HCT116 (cell line): ENCODE results near the gene ADAD2. TPM values are rescaled to one million over a fixed set of nuclear protein-coding genes. Genes with fewer than 3 reads are reported as not detected.

Experiments used
- ATAC-seq: fragments of 200-7000 bp; cut with Tn5 transposase; 2 replicates; pipeline ENCODE4 v1.9.1; 2020; ENCODE audit warnings: mild to moderate bottlenecking, moderate library complexity
- BruUV-seq: library from RNA; stranded (reverse); fragments of 400-500 nt; replicated peaks from 2 replicates; lab custom pipeline; 2021; lab: Mats Ljungman, UMichigan
- CTCF ChIA-PET: fragments of 300-600 bp; sonication (Branson Sonifier 250); formaldehyde crosslinking; loops from one replicate; lab custom pipeline; 2021; ENCODE audit warnings: antibody characterized with exemption; lab: Charles Lee
- POLR2A ChIA-PET: fragments of 300-600, 350-600 bp; sonication (Branson Sonifier 250); formaldehyde crosslinking; loops from one replicate; lab custom pipeline; 2021; ENCODE audit warnings: antibody characterized with exemption; lab: Charles Lee
- RAD21 ChIA-PET, 2 experiments: fragments of 300-600 bp; sonication (Branson Sonifier 250); formaldehyde crosslinking; loops; one replicate each; lab custom pipeline; 2023; ENCODE audit warnings: low total read pairs in 2 of 2; ENCODE audit not compliant: uncharacterized antibody in 2 of 2, unreplicated experiment in 2 of 2, low non-redundant PET in 1 of 2; lab: Charles Lee
- DNase-seq: peaks from one replicate; pipeline ENCODE4 v3.0.0-alpha.2; 2010; ENCODE audit warnings: low read depth, low spot score
- H2AFZ ChIP-seq: fragments of 200-600 bp; shearing (Covaris generic), sonication (generic); 2 replicates; pipeline ENCODE4 v1.6.1; 2017; ENCODE audit warnings: low read depth, mixed run types, mixed read lengths, antibody characterized with exemption, low read length; ENCODE audit not compliant: poor library complexity, severe bottlenecking
- H3K27ac ChIP-seq: 2 replicates; pipeline ENCODE4 v1.5.1; 2012; ENCODE audit warnings: low read depth, low read length
- H3K27me3 ChIP-seq: fragments of 200-600 bp; sonication (generic); 2 replicates; pipeline ENCODE4 v1.6.1; 2016; ENCODE audit warnings: mixed run types, low read length, mixed read lengths; ENCODE audit not compliant: insufficient read depth
- H3K36me3 ChIP-seq, 2 experiments: fragments of 200-500 bp in 1 of 2; fragments of 200-600 bp in 1 of 2; sonication (Bioruptor generic) in 1 of 2; sonication (generic) in 1 of 2; 2 replicates each; pipeline versions ENCODE4 v1.5.1 to v1.6.1; 2014 to 2016; ENCODE audit warnings: low read length in 2 of 2, inconsistent platforms in 1 of 2, mixed read lengths in 1 of 2, mixed run types in 1 of 2; ENCODE audit not compliant: insufficient read depth in 2 of 2, control insufficient read depth in 1 of 2
- H3K4me1 ChIP-seq, 2 experiments: fragments of 200-600 bp in 1 of 2; sonication (generic) in 1 of 2; 2 replicates each; pipeline versions ENCODE4 v1.5.1 to v1.6.1; 2012 to 2017; ENCODE audit warnings: low read length in 2 of 2, inconsistent platforms in 1 of 2, mild to moderate bottlenecking in 1 of 2, mixed read lengths in 1 of 2, mixed run types in 1 of 2, moderate library complexity in 1 of 2; ENCODE audit not compliant: insufficient read depth in 2 of 2, control insufficient read depth in 1 of 2
- H3K4me2 ChIP-seq: fragments of 200-600 bp; sonication (generic); 2 replicates; pipeline ENCODE4 v1.6.1; 2017; ENCODE audit warnings: mixed run types, low read length, mixed read lengths
- H3K4me3 ChIP-seq, 2 experiments: fragments of 200-600 bp in 1 of 2; sonication (generic) in 1 of 2; replicated peaks in 1 of 2; 2 replicates each; pipeline ENCODE4 v1.5.1; 2011 to 2016; ENCODE audit warnings: low read length in 2 of 2, control low read depth in 1 of 2, low read depth in 1 of 2, mild to moderate bottlenecking in 1 of 2, mixed read lengths in 1 of 2, mixed run types in 1 of 2
- H3K79me2 ChIP-seq: fragments of 200-600 bp; sonication (generic); 2 replicates; pipeline ENCODE4 v1.6.1; 2017; ENCODE audit warnings: mild to moderate bottlenecking, mixed run types, low read length, moderate library complexity, mixed read lengths; ENCODE audit not compliant: insufficient read depth
- H3K9ac ChIP-seq: fragments of 200-600 bp; sonication (generic); 2 replicates; pipeline ENCODE4 v1.6.1; 2016; ENCODE audit warnings: low read length, mixed read lengths
- H3K9me2 ChIP-seq: fragments of 200-600 bp; sonication (generic), shearing (Covaris generic); 2 replicates; pipeline ENCODE4 v1.6.1; 2017; ENCODE audit warnings: mixed run types, mild to moderate bottlenecking, moderate library complexity; ENCODE audit not compliant: insufficient read depth
- H3K9me3 ChIP-seq, 2 experiments: fragments of 200-500 bp in 1 of 2; fragments of 200-600 bp in 1 of 2; sonication (Bioruptor generic) in 1 of 2; sonication (generic) in 1 of 2; 2 replicates each; pipeline ENCODE4 v1.6.1; 2014 to 2017; ENCODE audit warnings: low read length in 2 of 2, mixed read lengths in 2 of 2, inconsistent platforms in 1 of 2, low read depth in 1 of 2, mild to moderate bottlenecking in 1 of 2, mixed run types in 1 of 2, moderate library complexity in 1 of 2; ENCODE audit not compliant: control insufficient read depth in 1 of 2, insufficient read depth in 1 of 2
- H4K20me1 ChIP-seq: fragments of 200-600 bp; sonication (generic), shearing (Covaris generic); 2 replicates; pipeline ENCODE4 v1.6.1; 2017; ENCODE audit warnings: mixed run types, mild to moderate bottlenecking, moderate library complexity; ENCODE audit not compliant: insufficient read depth
- CBX3 ChIP-seq: IDR thresholded peaks from 2 replicates; pipeline ENCODE4 v1.6.1; 2012; ENCODE audit warnings: low read depth
- CEBPB ChIP-seq: IDR thresholded peaks from 2 replicates; pipeline ENCODE4 v1.6.1; 2012; ENCODE audit warnings: low read depth
- CTCF ChIP-seq, 3 experiments: fragments of 200-600 bp in 1 of 3; sonication (generic) in 1 of 3; IDR thresholded peaks in 2 of 3; conservative IDR thresholded peaks in 1 of 3; 2 replicates each; pipeline ENCODE4 v1.5.1; 2012 to 2017; ENCODE audit warnings: low read depth in 2 of 3, low read length in 2 of 3, antibody characterized with exemption in 1 of 3, borderline replicate concordance in 1 of 3, control low read depth in 1 of 3, mild to moderate bottlenecking in 1 of 3, mixed read lengths in 1 of 3, mixed run types in 1 of 3, moderate library complexity in 1 of 3; ENCODE audit not compliant: insufficient read depth in 1 of 3
- EGR1 ChIP-seq: IDR thresholded peaks from 2 replicates; pipeline ENCODE4 v1.6.1; 2012; ENCODE audit warnings: low read depth
- ELF1 ChIP-seq: IDR thresholded peaks from 2 replicates; pipeline ENCODE4 v1.6.1; 2012; ENCODE audit warnings: low read depth, borderline replicate concordance
- EZH2 ChIP-seq: fragments of 200-600 bp; sonication (generic); IDR thresholded peaks from 2 replicates; pipeline ENCODE4 v1.6.1; 2017; ENCODE audit warnings: antibody characterized with exemption, mixed run types
- FOSL1 ChIP-seq: IDR thresholded peaks from 2 replicates; pipeline ENCODE4 v1.6.1; 2012; ENCODE audit warnings: low read depth
- MAX ChIP-seq: IDR thresholded peaks from 2 replicates; pipeline ENCODE4 v1.6.1; 2012
- POLR2AphosphoS5 ChIP-seq: IDR thresholded peaks from 2 replicates; pipeline ENCODE4 v1.6.1; 2011; ENCODE audit warnings: mild to moderate bottlenecking, low read depth, low read length, moderate library complexity
- RAD21 ChIP-seq: IDR thresholded peaks from 2 replicates; pipeline ENCODE4 v1.6.1; 2012; ENCODE audit warnings: low read depth, mild to moderate bottlenecking
- SP1 ChIP-seq: IDR thresholded peaks from 2 replicates; pipeline ENCODE4 v1.6.1; 2012; ENCODE audit warnings: low read depth
- SRF ChIP-seq: IDR thresholded peaks from 2 replicates; pipeline ENCODE4 v1.6.1; 2012; ENCODE audit warnings: low read depth
- TCF7L2 ChIP-seq: IDR thresholded peaks from 2 replicates; pipeline ENCODE4 v1.7.0; 2011; ENCODE audit warnings: borderline replicate concordance, inconsistent platforms; ENCODE audit not compliant: insufficient read depth, insufficient read length; ENCODE audit errors: extremely low read depth
- YY1 ChIP-seq: IDR thresholded peaks from 2 replicates; pipeline ENCODE4 v1.6.1; 2011; ENCODE audit warnings: low read length, low read depth, moderate library complexity, mild to moderate bottlenecking; ENCODE audit not compliant: insufficient replicate concordance; ENCODE audit errors: extremely low read depth
- ZBTB33 ChIP-seq: IDR thresholded peaks from 2 replicates; pipeline ENCODE4 v1.6.1; 2011; ENCODE audit warnings: mild to moderate bottlenecking, low read length, moderate library complexity; ENCODE audit not compliant: insufficient replicate concordance; ENCODE audit errors: extremely low read depth
- ZFX ChIP-seq: fragments of 450-650 bp; IDR thresholded peaks from 2 replicates; pipeline ENCODE4 v1.6.1; 2017
- ZNF274 ChIP-seq: fragments of 200-500 bp; sonication (Bioruptor generic); IDR thresholded peaks from 2 replicates; pipeline ENCODE4 v1.6.1; 2014; ENCODE audit warnings: mild to moderate bottlenecking, low read depth, low read length, inconsistent platforms
- intact Hi-C: fragments of 100-400 bp; cut with micrococcal nuclease; formaldehyde crosslinking; loops from 2 replicates; pipeline ENCODE4 v1.10.0; 2022
- total RNA-seq: library from RNA; stranded (reverse); gene quantifications from one replicate; pipeline ENCODE4 v1.2.1, GENCODE V29; 2021; ENCODE audit not compliant: unreplicated experiment
- TF ChIP-seq, protein P1 (sequence below): IDR thresholded peaks from 2 replicates; pipeline ENCODE4 v1.6.1; 2012; ENCODE audit warnings: low read depth
- TF ChIP-seq, protein P2 (sequence below): IDR thresholded peaks from 2 replicates; pipeline ENCODE4 v1.6.1; 2012

The ADAD2 gene
- total RNA-seq, 1 experiment from 2014 or later, result not detected

DNA sequence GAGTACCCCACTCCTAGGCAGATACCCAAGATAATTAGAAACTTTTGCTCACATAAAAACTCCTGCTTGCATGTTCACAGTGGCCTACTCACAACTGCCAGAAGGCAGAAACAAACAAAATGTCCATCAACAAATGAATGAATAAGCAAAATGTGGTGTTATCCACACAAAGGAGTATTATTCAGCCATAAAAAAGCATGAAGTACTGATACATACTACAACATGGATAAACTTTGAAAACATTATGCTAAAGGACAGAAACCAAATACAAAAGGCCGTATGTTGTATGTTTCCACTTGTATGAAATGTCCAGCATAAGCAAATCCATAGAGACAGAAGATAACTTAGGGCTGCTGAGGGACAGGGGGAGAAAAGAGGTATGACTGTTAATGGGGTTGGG lies 47.9 kb upstream of the ADAD2 start:
- Histone ChIP-seq H3K4me1 (peaks cover 24 to 40% of the 10 kb centered on the region in 2 experiments), H3K27me3 (no peaks in the 10 kb centered on the region), H3K27ac (no peak overlapping the region), H4K20me1 (no peaks in the 10 kb centered on the region; the same call in 1 of the 2 replicates), H3K36me3 (no peaks in the 10 kb centered on the region), H3K9me2 (no peaks in the 10 kb centered on the region), H3K4me2 (no peak overlapping the region), H3K79me2 (peaks cover 51% of the 10 kb centered on the region), H3K9ac (no peak overlapping the region), H3K4me3 (no peak overlapping the region), H3K9me3 (no peaks in the 10 kb centered on the region), H2AFZ (no peak overlapping the region)
- intact Hi-C loops, result no loop called here
- no TSS peak for BruUV-seq
- ChIA-PET CTCF (interaction anchor here (0.7 to 2.2 kb wide), 2 partner anchors 44 to 58 kb away, joined by 3 to 8 read pairs; partner anchors contain the start of gene TAF1C), RAD21 (no interaction called here), POLR2A (no interaction called here)
- DNase-seq (no peak), ATAC-seq (no peak)
- TF ChIP-seq ZBTB33, result no peak
- TF ChIP-seq SP1, result no peak
- TF ChIP-seq, protein P1, sequence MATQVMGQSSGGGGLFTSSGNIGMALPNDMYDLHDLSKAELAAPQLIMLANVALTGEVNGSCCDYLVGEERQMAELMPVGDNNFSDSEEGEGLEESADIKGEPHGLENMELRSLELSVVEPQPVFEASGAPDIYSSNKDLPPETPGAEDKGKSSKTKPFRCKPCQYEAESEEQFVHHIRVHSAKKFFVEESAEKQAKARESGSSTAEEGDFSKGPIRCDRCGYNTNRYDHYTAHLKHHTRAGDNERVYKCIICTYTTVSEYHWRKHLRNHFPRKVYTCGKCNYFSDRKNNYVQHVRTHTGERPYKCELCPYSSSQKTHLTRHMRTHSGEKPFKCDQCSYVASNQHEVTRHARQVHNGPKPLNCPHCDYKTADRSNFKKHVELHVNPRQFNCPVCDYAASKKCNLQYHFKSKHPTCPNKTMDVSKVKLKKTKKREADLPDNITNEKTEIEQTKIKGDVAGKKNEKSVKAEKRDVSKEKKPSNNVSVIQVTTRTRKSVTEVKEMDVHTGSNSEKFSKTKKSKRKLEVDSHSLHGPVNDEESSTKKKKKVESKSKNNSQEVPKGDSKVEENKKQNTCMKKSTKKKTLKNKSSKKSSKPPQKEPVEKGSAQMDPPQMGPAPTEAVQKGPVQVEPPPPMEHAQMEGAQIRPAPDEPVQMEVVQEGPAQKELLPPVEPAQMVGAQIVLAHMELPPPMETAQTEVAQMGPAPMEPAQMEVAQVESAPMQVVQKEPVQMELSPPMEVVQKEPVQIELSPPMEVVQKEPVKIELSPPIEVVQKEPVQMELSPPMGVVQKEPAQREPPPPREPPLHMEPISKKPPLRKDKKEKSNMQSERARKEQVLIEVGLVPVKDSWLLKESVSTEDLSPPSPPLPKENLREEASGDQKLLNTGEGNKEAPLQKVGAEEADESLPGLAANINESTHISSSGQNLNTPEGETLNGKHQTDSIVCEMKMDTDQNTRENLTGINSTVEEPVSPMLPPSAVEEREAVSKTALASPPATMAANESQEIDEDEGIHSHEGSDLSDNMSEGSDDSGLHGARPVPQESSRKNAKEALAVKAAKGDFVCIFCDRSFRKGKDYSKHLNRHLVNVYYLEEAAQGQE, result no peak
- no peak for TF ChIP-seq TCF7L2
- TF ChIP-seq RAD21, result no peak
- no peak for TF ChIP-seq CTCF (IDR thresholded peaks at IDR 0.05 in 2 of 3, conservative IDR thresholded peaks at IDR 0.05 in 1 of 3; ENCODE audit: borderline replicate concordance in 1 of 3, insufficient read depth in 1 of 3, low read depth in 2 of 3, low read length in 2 of 3)
- TF ChIP-seq EZH2, result no peak
- no peak for TF ChIP-seq SRF
- TF ChIP-seq ZNF274, result no peak
- TF ChIP-seq POLR2AphosphoS5, result no peak
- TF ChIP-seq ELF1, result no peak
- TF ChIP-seq CEBPB, result no peak
- TF ChIP-seq MAX, result no peak
- no peak for TF ChIP-seq YY1
- TF ChIP-seq EGR1, result no peak
- TF ChIP-seq, protein P2, sequence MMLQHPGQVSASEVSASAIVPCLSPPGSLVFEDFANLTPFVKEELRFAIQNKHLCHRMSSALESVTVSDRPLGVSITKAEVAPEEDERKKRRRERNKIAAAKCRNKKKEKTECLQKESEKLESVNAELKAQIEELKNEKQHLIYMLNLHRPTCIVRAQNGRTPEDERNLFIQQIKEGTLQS, result no peak
- TF ChIP-seq CBX3, result no peak
- TF ChIP-seq FOSL1, result no peak
- TF ChIP-seq ZFX, result no peak
